Activated naive CD4-positive, alpha-beta T cell treated with anti-CD3 and anti-CD28 coated beads for 36 hours (primary cell): ENCODE results near the gene TUSC1. TPM values are rescaled to one million over a fixed set of nuclear protein-coding genes. Genes with fewer than 3 reads are reported as not detected.
"Not testable (repeated sequence)": the region's sequence is repeated elsewhere in the genome, so short reads cannot be mapped to it uniquely, and the experiment has no call there.

Source experiments
- CTCF ChIA-PET: fragments of 350-600 bp; sonication (Branson Sonifier 250); formaldehyde crosslinking; loops from one replicate; lab custom pipeline; 2021; ENCODE audit warnings: antibody characterized with exemption; lab: Charles Lee
- DNase-seq: peaks from one replicate; pipeline ENCODE4 v3.0.0-alpha.2; 2020
- H3K27ac Mint-ChIP-seq: one replicate; pipeline ENCODE4 v1.8.0; 2021; ENCODE audit warnings: mild to moderate bottlenecking, mixed read lengths
- H3K27me3 Mint-ChIP-seq: one replicate; pipeline ENCODE4 v1.8.0; 2021; ENCODE audit warnings: low read depth, mixed read lengths
- H3K36me3 Mint-ChIP-seq: one replicate; pipeline ENCODE4 v1.8.0; 2021; ENCODE audit warnings: low read depth, mixed read lengths
- H3K4me1 Mint-ChIP-seq: one replicate; pipeline ENCODE4 v1.8.0; 2021; ENCODE audit warnings: low read depth, mixed read lengths
- H3K4me3 Mint-ChIP-seq: one replicate; pipeline ENCODE4 v1.8.0; 2021; ENCODE audit warnings: mild to moderate bottlenecking, moderate library complexity, mixed read lengths
- H3K9me3 Mint-ChIP-seq: one replicate; pipeline ENCODE4 v1.8.0; 2021; ENCODE audit warnings: mixed read lengths
- intact Hi-C: fragments of 100-400 bp; cut with micrococcal nuclease; formaldehyde crosslinking; loops from one replicate; pipeline ENCODE4 v1.15.1; 2023
- total RNA-seq, 2 experiments: library from RNA; stranded (reverse); gene quantifications; one replicate each; pipeline ENCODE4 v1.2.3, GENCODE V29; 2021

TUSC1 gene
- total RNA-seq, 2 experiments from 2014 or later, result not detected

DNA sequence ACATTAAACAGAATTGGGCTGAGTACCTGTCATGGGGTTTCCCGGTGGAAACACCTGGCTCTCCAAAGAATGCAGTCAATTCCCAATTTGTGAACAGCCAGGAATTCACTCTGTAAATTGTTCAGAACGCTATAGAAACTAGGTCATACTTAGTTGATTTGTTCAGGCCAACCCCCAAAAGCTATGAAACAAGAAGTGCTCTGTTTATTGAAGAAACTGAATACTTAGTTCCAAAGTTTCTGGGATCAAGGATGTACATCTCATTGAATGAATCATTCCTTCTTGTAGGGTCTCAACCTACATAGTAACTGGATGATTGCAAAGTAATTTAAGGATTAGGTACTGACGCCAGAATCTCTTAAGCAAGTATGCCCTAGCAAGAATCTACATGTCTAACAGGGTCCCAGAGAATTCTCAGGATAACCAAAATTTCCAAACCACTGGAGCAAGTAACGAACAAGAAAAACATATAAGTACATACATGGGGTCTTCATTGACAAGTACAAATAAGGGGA lies 659 bp upstream of the TUSC1 start:
- Mint-ChIP-seq H3K9me3 (peaks cover 7% of the 10 kb centered on the region), H3K4me1 (peaks cover 3% of the 10 kb centered on the region), H3K4me3 (no peak overlapping the region), H3K36me3 (peaks cover 2% of the 10 kb centered on the region), H3K27me3 (peaks cover 29% of the 10 kb centered on the region), H3K27ac (no peak overlapping the region)
- intact Hi-C loops, result no loop called here
- CTCF ChIA-PET, result no interaction called here
- no peak for DNase-seq

DNA sequence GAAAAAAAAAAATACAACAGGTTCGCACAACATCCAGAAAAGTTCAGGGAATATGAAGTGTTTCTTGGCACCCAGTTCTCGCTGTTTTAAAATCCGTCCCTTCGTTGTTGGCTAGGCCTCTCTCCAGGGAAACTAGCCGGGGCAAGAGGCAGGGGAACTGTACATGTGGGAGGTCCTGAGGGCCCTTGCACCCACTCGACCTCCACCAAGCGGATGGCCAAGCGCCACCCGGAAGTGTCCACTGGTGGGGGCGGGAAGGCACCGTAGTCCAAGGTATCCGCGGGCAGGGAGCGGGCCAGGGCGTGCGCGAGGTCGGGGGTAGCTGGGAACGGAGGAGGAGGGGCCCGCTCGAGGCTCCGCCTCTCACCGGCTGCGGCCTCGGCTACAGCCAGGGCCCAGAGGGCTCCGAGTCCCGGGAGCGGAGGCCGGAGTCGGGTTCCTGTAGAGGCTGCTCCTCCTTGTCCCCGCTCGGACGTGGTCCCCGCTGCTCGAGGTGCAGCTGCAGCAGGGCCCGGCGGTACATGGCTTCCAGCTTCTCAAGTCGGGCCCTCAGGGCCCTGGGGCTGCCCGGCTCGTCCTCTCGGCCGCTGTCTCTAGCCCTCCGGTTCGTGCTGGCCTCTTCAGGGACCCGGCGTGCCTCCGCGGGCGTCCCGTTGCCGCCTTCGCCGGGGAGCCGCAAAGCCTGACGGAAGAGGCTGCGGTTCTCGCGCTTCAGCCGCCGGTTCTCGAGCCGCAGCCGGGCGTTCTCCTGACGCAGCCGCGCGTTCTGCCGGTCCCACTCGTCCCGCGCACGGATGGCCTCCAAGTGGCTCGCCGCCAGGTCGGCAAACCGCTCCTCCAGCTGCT lies 720 bp downstream of the TUSC1 start:
- intact Hi-C loops, result no loop called here
- H3K4me1 Mint-ChIP-seq, result peaks cover 3% of the 10 kb centered on the region
- H3K27ac Mint-ChIP-seq, result no peak overlapping the region
- H3K4me3 Mint-ChIP-seq, result no peak overlapping the region
- peaks cover 29% of the 10 kb centered on the region for H3K27me3 Mint-ChIP-seq
- peaks cover under 1% of the 10 kb centered on the region for H3K9me3 Mint-ChIP-seq
- no peak for DNase-seq
- H3K36me3 Mint-ChIP-seq, result peaks cover 2% of the 10 kb centered on the region
- CTCF ChIA-PET, result no interaction called here

DNA sequence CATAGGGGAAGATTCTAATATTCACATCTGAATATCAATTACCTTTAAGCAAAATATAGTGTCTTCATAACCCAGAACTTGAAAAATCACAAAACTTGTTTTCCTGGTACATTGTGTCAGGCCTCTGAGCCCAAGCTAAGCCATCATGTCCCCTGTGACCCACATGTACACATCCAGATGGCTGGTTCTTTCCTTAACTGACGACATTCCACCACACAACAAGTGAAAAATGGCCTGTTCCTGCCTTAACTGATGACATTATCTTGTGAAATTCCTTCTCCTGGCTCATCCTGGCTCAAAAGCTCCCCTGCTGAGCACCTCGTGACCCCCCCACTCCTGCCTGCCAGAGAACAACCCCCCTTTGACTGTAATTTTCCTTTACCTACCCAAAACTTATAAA lies 2.4 kb downstream of the TUSC1 start:
- DNase-seq, H3K36me3 Mint-ChIP-seq, H3K9me3 Mint-ChIP-seq, H3K4me3 Mint-ChIP-seq, CTCF ChIA-PET, intact Hi-C loops, H3K4me1 Mint-ChIP-seq, H3K27ac Mint-ChIP-seq: not testable (repeated sequence)
- H3K27me3 Mint-ChIP-seq, result peaks cover 29% of the 10 kb centered on the region

DNA sequence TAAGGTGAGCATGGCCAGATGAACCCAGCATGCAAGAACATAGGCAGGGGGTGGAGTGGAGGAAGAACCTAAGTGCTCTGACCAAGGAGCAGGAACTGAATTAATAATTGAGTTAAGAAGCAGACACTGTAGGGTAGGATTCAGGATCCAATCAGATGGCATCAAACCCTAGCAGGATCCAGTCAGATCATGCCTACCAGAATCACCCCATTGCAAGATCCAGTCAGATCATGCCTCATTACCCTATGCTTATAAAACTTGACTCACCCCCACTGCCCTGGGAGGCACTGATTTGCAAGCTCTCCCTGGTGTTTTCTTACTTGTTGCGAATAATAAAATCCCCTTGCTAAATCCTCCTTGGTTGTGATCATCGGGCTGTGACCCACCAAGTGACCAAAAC lies 19.7 kb downstream of the TUSC1 start:
- Mint-ChIP-seq H3K4me3 (no peak overlapping the region), H3K36me3 (no peaks in the 10 kb centered on the region), H3K4me1 (no peaks in the 10 kb centered on the region), H3K27me3 (no peaks in the 10 kb centered on the region), H3K9me3 (no peaks in the 10 kb centered on the region), H3K27ac (no peak overlapping the region)
- intact Hi-C loops, result no loop called here
- no peak for DNase-seq
- CTCF ChIA-PET, result no interaction called here

DNA sequence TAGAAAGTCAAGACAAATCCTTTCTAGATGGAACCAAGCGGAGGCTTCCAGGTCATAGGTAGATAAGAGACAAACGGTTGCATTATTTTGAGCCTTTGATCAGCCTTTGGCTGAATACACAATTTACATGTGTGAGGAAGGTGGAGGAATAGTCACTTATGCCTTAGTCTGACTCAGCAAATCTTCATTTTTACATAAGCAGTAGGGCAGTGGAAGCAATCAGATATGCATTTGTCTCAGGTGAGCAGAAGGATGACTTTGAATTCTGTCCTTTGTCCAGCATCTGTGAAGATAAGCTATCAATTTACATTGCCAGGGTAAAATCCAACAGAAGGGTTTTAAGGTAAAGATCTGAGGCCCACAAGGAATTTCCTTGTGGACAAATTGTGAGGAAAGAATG lies 23.8 kb downstream of the TUSC1 start:
- Mint-ChIP-seq H3K4me3 (no peak overlapping the region), H3K9me3 (no peaks in the 10 kb centered on the region), H3K4me1 (no peaks in the 10 kb centered on the region), H3K36me3 (no peaks in the 10 kb centered on the region), H3K27ac (no peak overlapping the region), H3K27me3 (no peaks in the 10 kb centered on the region)
- CTCF ChIA-PET, result no interaction called here
- DNase-seq, result no peak
- intact Hi-C loops, result no loop called here

DNA sequence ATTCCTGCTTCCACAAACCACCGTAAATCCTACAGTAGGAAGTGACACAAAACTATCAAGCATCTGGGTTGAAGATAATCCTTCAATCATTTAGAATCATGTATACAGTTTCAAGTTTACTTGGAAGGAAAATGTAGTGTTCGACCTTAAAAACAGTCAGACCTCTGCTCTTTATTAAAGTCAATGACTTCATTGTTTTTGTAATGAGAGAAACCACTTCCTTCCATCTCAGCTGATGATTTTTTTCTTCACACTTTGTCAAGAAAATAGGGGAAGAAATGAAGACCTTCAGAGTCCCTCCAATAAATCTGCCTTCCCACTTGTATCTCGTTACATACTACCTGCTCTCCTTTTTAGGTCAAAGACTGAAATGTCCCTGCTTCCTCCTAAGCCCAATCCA lies 30.1 kb downstream of the TUSC1 start:
- intact Hi-C loops, result no loop called here
- Mint-ChIP-seq H3K36me3 (no peaks in the 10 kb centered on the region), H3K27ac (no peak overlapping the region), H3K4me1 (no peaks in the 10 kb centered on the region), H3K4me3 (no peak overlapping the region), H3K27me3 (no peaks in the 10 kb centered on the region), H3K9me3 (peaks cover 7% of the 10 kb centered on the region)
- DNase-seq, result no peak
- CTCF ChIA-PET, result no interaction called here

DNA sequence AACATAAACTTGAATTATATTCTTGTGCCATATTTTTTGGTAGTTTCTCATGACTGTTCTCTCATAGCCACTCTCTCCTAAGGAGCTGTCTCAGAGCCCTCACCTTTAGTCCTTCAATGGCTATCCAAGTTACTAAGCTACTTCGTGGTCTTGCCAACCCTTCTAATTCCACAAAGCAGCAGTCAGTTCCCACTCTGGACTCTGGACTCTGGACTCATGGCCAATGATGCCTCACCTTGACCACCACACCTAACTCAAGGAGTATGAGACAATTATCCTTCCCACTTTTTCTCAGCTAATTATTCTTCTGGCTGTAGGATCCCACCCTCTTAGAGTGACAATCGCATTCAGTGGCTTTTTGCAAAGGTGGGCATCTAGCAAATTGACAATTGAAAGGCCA lies 42.2 kb downstream of the TUSC1 start:
- Mint-ChIP-seq H3K36me3 (no peaks in the 10 kb centered on the region), H3K4me3 (no peak overlapping the region), H3K27ac (no peak overlapping the region), H3K4me1 (no peaks in the 10 kb centered on the region), H3K9me3 (peaks cover 4% of the 10 kb centered on the region), H3K27me3 (no peaks in the 10 kb centered on the region)
- CTCF ChIA-PET, result no interaction called here
- intact Hi-C loops, result no loop called here
- DNase-seq, result no peak

DNA sequence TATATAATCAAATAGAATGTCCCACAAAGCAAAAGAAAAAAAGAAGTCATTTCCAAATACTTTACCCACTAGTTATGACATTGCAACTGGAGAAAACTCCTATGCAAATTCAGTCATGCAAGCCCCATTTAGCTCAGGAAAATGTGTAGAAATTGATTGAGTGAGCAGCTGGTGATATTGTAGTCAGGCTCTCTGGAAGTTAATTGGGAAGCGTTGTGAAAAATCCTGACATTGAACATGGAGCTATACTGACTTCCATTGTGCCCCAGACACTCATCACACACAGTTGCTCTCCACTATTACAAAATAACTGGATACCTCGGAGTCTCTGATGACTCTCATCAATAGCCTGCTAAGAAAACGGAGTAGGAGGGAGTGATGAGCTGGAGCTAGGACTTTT lies 49.0 kb downstream of the TUSC1 start:
- H3K27ac Mint-ChIP-seq, result no peak overlapping the region
- CTCF ChIA-PET, result no interaction called here
- DNase-seq, result no peak
- no peaks in the 10 kb centered on the region for H3K27me3 Mint-ChIP-seq
- no peaks in the 10 kb centered on the region for H3K4me1 Mint-ChIP-seq
- intact Hi-C loops, result no loop called here
- peaks cover 9% of the 10 kb centered on the region for H3K9me3 Mint-ChIP-seq
- H3K4me3 Mint-ChIP-seq, result no peak overlapping the region
- H3K36me3 Mint-ChIP-seq, result no peaks in the 10 kb centered on the region
